IMR-90 (cell line): ENCODE results near the gene HRC. TPM values are rescaled to one million over a fixed set of nuclear protein-coding genes. Genes with fewer than 3 reads are reported as not detected.

Source experiments
- USF2 ChIP-seq: fragments of 150-350 bp; IDR thresholded peaks from 2 replicates; pipeline ENCODE4 v1.6.1; 2017; ENCODE audit warnings: mild to moderate bottlenecking, antibody characterized with exemption, low read length, low read depth
- polyA plus RNA-seq, 3 experiments: library from polyadenylated mRNA; depleted of rRNA; stranded (reverse); fragments of >200 nt; gene quantifications; 2 replicates each; pipeline ENCODE4 v1.2.3, GENCODE V29; 2012; ENCODE audit warnings: low replicate concordance in 1 of 3
- total RNA-seq: library from RNA; depleted of rRNA; stranded (reverse); fragments of >200 nt; gene quantifications from 2 replicates; pipeline ENCODE4 v1.2.3, GENCODE V29; 2012

Gene HRC
- total and polyA plus RNA-seq, 2 of the 4 experiments (the other 2 are of a cell fraction), result 0.03 TPM; not detected in 1

GRCh38 chr19:49114630-49115363 lies 40.4 kb downstream of the HRC start (continued):
- no peak for TF ChIP-seq USF2
